ENCODE data around the gene LCORL.
"Not testable (repeated sequence)": the region's sequence is repeated elsewhere in the genome, so short reads cannot be mapped to it uniquely, and the experiment has no call there.

LCORL gene

GRCh38 chr4:18021720-18022571 is at the start of gene LCORL:
LCORL (minus strand) TSS chr4:18021755; CDS start chr4:18021751, 4 bp downstream.
- DNase-seq (ENCODE audit: low spot score), result peak; percentile 92

DNA sequence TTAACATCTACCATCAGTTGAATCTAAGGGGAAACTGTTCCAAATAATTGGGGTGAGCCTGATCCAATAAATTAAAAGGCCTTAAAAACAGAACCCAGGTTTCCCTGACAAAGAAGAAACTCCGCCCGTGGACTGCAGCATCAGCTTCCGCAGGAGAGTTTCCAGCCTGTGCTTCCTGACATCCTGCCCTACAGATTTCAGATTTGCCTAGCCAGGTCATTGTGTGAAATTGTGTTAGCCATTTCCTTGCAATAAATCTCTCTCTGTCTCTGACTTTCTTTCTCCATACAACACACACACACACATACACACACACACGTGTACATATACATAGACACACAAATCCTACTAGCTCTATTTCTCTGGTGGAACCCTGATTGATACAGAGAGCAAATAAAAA is 48.3 kb upstream of the LCORL start:
- no peak for DNase-seq (ENCODE audit: low spot score)

- no peak for DNase-seq (ENCODE audit: low spot score)
Observed at GRCh38 chr4:18067031-18067430, 45.5 kb upstream of the LCORL start.

- DNase-seq (ENCODE audit: low spot score), result no peak
Observed at GRCh38 chr4:18063079-18063478, 41.5 kb upstream of the LCORL start.

- no peak for DNase-seq (ENCODE audit: low spot score)
Observed at GRCh38 chr4:18057821-18058533, 36.4 kb upstream of the LCORL start.

DNA sequence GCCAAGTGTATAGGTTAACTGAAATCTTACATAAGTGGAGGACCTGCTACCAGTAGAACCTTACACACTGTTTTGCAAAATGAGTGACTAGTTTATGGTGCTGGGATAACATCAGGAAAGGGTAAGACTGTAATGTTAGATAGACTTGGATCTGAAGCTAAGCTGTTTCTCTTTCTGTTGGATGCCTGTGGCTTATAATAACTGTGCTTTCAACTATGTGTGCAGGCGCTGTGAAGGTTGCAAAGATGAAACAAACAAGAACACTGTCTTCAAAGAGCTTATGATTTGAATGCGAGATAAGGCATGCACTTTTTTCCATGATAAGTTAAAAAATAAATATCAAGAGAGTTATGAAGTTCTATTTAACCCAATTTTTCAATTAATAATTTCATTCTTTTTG is 34.5 kb upstream of the LCORL start:
- no peak for DNase-seq (ENCODE audit: low spot score)

DNA sequence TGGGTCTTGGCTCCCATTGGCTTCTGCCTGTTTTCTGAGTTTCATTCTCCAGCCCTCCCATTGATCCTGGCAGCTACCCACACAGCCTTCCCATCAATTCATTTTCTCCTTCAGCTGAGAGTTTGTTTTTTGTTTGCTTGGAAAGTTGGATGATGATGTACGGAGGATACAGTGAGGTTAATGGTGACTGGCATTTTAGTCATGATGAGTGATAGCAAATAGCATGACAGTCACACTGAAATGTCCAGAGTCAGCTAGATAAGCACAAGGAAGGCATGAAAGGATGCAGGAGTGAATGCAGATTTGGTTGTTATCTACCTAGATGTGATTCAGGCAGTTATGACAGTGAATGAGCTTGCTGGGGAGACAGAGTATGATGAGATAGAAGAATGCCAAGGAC is 30.6 kb upstream of the LCORL start:
- no peak for DNase-seq (ENCODE audit: low spot score)

DNA sequence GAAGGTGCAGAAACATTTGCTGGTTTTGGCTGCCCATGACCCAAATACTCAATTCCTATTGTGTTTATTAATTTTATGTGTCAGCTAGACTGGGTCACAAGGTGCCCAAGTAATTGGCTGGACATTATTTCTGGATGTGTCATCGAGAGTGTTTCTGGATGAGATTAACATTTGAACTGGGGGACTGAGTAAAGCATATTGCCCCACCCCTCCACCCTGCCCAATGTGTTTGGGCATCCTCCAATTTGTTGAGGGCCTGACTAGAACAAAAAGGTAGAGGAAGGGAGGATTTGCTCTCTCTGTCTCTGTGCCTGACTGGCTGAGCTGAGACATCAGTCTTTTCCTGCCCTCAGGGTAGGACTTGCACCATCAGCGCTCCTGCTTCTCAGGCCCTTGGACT is 29.7 kb upstream of the LCORL start:
- DNase-seq (ENCODE audit: low spot score), result peak; percentile 6

DNA sequence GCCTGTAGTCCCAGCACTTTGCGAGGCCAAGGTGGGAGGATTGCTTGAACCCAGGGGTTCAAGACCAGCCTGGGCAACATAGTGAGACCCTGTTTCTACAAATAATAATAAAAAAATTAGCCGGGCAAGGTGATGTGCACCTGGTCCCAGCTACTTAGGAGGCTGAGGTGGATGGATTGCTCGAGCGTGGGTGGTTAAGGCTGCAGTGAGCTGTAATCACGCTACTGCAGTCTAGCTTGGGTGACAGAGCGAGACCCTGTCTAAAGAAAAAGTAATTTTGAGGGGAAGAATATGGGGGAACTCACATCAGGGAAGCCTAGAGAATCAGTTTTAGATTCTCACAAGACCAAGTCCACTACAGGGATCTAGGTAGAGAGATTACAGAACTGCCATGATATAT is 28.9 kb upstream of the LCORL start:
- DNase-seq (ENCODE audit: low spot score), result no peak

- no peak for DNase-seq (ENCODE audit: low spot score)
Observed at GRCh38 chr4:18049446-18049845, 27.9 kb upstream of the LCORL start.

GRCh38 chr4:18042754-18043153 is 21.2 kb upstream of the LCORL start:
- no peak for DNase-seq (ENCODE audit: low spot score)

- DNase-seq (ENCODE audit: low spot score), result no peak
Observed at GRCh38 chr4:18042012-18042411, 20.5 kb upstream of the LCORL start.

GRCh38 chr4:18041114-18041513 is 19.6 kb upstream of the LCORL start:
- DNase-seq (ENCODE audit: low spot score), result no peak

DNA sequence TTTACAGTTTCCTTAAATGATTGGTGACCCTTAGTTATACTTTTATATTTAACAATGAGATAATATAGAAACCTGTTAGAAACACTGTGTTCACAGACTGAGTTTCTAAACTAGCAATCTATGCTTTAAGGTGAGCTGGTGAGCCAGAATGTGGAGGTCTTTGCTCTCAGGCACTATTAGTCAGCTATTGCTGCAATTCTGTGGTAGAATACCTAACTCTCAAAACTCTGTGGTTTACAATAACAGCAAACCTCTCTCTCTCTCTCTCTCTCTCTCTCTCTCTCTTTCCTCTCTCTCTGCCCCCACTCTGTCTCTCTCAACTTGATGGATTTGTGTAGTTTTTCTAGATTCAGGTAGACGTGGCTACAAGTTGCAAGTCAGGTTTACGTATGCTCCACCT is 17.6 kb upstream of the LCORL start:
- no peak for DNase-seq (ENCODE audit: low spot score)

GRCh38 chr4:18036369-18036768 is 14.8 kb upstream of the LCORL start:
- DNase-seq (ENCODE audit: low spot score), result not testable (repeated sequence)

GRCh38 chr4:18034099-18034498 is 12.5 kb upstream of the LCORL start:
- DNase-seq (ENCODE audit: low spot score), result no peak

DNA sequence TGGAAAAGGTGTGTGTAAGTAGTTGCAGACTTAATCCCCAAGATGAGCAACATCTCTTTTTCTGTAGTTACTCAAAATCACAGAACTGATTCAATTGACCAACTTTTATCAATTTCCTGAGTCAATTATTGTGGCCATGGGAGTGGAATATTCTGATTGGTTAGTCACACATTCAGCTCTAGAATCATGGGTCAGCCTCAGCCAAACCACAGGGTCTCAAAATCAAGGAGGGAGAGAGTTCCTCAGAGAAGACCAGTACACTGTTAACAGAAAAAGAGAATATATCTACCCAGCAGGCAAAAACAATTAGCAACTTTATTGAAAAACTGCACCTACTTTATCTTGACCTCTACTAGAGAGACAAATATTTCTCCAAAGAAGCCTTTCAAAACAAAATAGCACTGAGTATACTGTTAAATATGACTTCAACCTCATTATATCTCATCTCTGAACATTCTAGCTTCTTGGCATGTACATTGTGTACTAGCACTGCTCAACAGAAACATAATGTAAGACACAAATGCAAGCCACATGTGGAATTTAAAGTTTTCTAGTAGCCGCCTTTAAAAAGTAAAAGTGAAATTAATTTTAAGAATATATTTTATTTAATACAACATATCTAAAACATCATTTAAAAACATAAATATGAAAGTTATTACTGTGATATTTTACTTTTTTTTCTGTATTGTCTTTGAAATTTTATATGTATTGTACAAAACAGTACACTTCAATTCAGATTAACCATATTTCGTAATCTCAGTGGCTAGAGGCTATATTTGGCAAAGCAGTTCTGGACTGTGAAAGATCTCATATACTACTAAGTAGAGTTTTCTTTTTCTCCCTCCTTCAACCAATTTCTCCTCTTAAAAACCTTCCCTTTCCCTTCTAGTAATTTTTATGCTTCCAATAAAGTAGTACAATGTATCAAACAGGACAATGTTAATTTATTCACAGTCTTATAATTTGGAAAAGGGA is 11.8 kb upstream of the LCORL start:
- no peak for DNase-seq (ENCODE audit: low spot score)

DNA sequence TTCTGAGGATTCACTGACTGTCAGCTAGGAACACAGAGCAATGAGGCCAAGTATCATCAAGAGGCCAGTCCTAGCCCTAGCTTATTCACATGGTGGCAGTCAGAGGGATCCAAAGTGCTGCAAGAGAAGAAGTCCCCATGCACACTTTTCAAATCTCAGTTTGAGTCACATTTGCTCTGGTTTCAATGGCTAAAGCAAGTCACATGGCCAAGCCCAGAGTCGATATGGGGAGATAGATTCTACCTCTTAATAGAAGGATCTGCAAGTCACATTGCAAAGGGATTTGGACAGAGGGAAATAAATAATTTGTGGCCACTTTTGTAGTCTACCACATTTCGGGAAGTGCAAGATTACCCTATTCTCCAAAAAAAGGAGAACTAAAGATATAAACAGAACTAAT is 3.7 kb upstream of the LCORL start:
- no peak for DNase-seq (ENCODE audit: low spot score)

GRCh38 chr4:18022572-18023050 is 1.1 kb upstream of the LCORL start:
- DNase-seq (ENCODE audit: low spot score), result no peak

DNA sequence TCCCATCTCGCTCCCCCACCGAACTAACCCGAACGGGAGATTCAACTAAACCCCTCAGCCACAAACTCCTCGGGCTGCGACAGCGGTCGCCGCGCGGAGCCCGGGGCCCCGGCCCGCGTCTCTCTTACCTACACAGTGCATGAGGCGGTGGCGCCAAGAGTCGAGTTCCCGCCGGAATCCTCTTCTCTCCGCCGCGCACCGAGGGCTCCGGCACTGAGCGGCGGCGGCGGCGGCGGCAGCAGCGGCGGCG is 160 bp downstream of the LCORL start:
- DNase-seq (ENCODE audit: low spot score), result peak; percentile 44

DNA sequence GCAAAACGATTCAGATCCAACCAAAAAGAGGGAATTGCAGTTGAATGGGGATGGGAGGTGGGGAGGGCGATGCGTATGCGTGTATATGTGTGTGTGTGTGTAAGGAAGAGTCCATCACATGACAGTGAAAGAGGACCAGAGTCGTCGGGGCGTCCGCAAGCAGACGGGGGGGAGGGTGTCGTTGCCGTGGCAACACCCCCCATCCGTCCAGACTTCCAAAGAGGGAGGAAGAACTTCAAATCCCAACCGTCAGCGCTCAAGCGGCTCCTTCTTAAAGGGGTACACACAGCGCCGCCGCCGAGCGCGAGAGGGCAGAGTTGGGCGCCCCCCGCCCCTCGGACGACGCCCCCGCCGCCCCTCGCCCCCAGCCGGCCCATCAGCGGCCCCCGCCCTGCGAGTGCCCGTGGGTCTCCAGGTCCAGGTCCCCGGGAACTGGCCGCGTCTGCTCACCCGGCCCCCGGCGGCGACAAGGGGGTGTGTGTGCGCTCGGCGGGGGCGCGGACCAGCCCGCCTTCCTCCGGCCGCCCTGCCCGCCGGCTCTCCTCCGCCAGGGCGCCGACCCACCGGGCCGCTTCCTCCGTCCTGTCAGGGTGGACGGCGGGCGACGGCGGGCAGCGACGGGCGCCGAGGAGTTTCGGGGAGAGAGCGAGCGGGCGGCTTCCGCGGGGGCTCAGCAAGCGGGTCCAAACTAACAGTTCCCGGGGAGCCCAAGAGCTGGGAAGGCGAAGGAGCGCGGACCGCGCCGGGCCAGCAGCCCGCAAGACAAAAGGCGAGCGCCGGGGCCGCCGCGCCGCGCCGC is 685 bp downstream of the LCORL start:
- DNase-seq (ENCODE audit: low spot score), result peak; percentile 84

All from AG08396 (cell line).